Memory B cell (primary cell): ENCODE data around the gene HPSE2.
"Not testable (repeated sequence)": the region's sequence is repeated elsewhere in the genome, so short reads cannot be mapped to it uniquely, and the experiment has no call there.

Source experiments
- ATAC-seq: fragments of 150-1000 bp; cut with Tn5 transposase; 2 replicates; pipeline ENCODE4 v1.10.0; 2021; ENCODE audit warnings: low read depth, mild to moderate bottlenecking, moderate library complexity
- DNase-seq, 2 donors: peaks; one replicate each; pipeline ENCODE4 v3.0.0; 2022; ENCODE audit warnings: low spot score in 2 of 2
- H3K27ac Mint-ChIP-seq: one replicate; pipeline ENCODE4 v1.8.0; 2022; ENCODE audit warnings: mild to moderate bottlenecking, moderate library complexity, mixed read lengths
- H3K27me3 Mint-ChIP-seq: one replicate; pipeline ENCODE4 v1.8.0; 2022; ENCODE audit warnings: mixed read lengths
- H3K36me3 Mint-ChIP-seq: one replicate; pipeline ENCODE4 v1.8.0; 2022; ENCODE audit warnings: mild to moderate bottlenecking, mixed read lengths
- H3K4me1 Mint-ChIP-seq: one replicate; pipeline ENCODE4 v1.8.0; 2022; ENCODE audit warnings: mixed read lengths
- H3K4me3 Mint-ChIP-seq: one replicate; pipeline ENCODE4 v1.8.0; 2022; ENCODE audit warnings: mild to moderate bottlenecking, moderate library complexity, mixed read lengths
- H3K9me3 Mint-ChIP-seq: one replicate; pipeline ENCODE4 v1.8.0; 2022; ENCODE audit warnings: mixed read lengths

HPSE2 gene

GRCh38 chr10:98519841-98520240, 715.8 kb downstream of the HPSE2 start:
- Mint-ChIP-seq H3K4me1 (no peaks in the 10 kb centered on the region), H3K27me3 (peaks cover 4% of the 10 kb centered on the region), H3K9me3 (no peaks in the 10 kb centered on the region), H3K4me3 (no peak overlapping the region), H3K36me3 (no peaks in the 10 kb centered on the region), H3K27ac (no peak overlapping the region)
- no peak for ATAC-seq
- no peak for DNase-seq

- ATAC-seq = no peak
- Mint-ChIP-seq H3K4me3 (no peak overlapping the region), H3K4me1 (no peaks in the 10 kb centered on the region), H3K36me3 (no peaks in the 10 kb centered on the region), H3K9me3 (no peaks in the 10 kb centered on the region), H3K27ac (no peak overlapping the region), H3K27me3 (peaks cover 5% of the 10 kb centered on the region)
- no peak for DNase-seq
Observed at GRCh38 chr10:98517672-98518071, 718.0 kb downstream of the HPSE2 start.

- H3K36me3 Mint-ChIP-seq = no peaks in the 10 kb centered on the region
Observed at GRCh38 chr10:98516352-98516751, 719.3 kb downstream of the HPSE2 start.

GRCh38 chr10:98513704-98514103, 721.9 kb downstream of the HPSE2 start:
- Mint-ChIP-seq H3K4me1 (no peaks in the 10 kb centered on the region), H3K27ac (no peak overlapping the region), H3K9me3 (no peaks in the 10 kb centered on the region), H3K36me3 (no peaks in the 10 kb centered on the region), H3K27me3 (peaks cover 9% of the 10 kb centered on the region), H3K4me3 (no peak overlapping the region)
- no peak for DNase-seq
- no peak for ATAC-seq

More at GRCh38 chr10:98516352-98516751, 719.3 kb downstream of the HPSE2 start:
- H3K9me3 Mint-ChIP-seq = no peaks in the 10 kb centered on the region
- DNase-seq = no peak
- no peak overlapping the region for H3K4me3 Mint-ChIP-seq
- H3K27me3 Mint-ChIP-seq = peaks cover 7% of the 10 kb centered on the region
- no peak overlapping the region for H3K27ac Mint-ChIP-seq
- ATAC-seq = no peak
- no peaks in the 10 kb centered on the region for H3K4me1 Mint-ChIP-seq

GRCh38 chr10:98511876-98512275, 723.8 kb downstream of the HPSE2 start:
- ATAC-seq = no peak
- Mint-ChIP-seq H3K27ac (no peak overlapping the region), H3K9me3 (no peaks in the 10 kb centered on the region), H3K27me3 (peaks cover 12% of the 10 kb centered on the region), H3K4me1 (no peaks in the 10 kb centered on the region), H3K4me3 (no peak overlapping the region), H3K36me3 (no peaks in the 10 kb centered on the region)
- no peak for DNase-seq

- H3K27me3 Mint-ChIP-seq = peaks cover 10% of the 10 kb centered on the region
- no peak overlapping the region for H3K4me3 Mint-ChIP-seq
- DNase-seq (no peak), ATAC-seq (no peak)
- no peaks in the 10 kb centered on the region for H3K36me3 Mint-ChIP-seq
- H3K9me3 Mint-ChIP-seq = no peaks in the 10 kb centered on the region
- H3K4me1 Mint-ChIP-seq = no peaks in the 10 kb centered on the region
- no peak overlapping the region for H3K27ac Mint-ChIP-seq
Observed at GRCh38 chr10:98510412-98510995, 725.1 kb downstream of the HPSE2 start.

- Mint-ChIP-seq H3K9me3 (no peaks in the 10 kb centered on the region), H3K4me1 (no peaks in the 10 kb centered on the region), H3K27ac (no peak overlapping the region), H3K36me3 (no peaks in the 10 kb centered on the region), H3K27me3 (peaks cover 10% of the 10 kb centered on the region), H3K4me3 (no peak overlapping the region)
- ATAC-seq (no peak), DNase-seq (no peak)
Observed at GRCh38 chr10:98509745-98510144, 725.9 kb downstream of the HPSE2 start.

GRCh38 chr10:98502535-98502934, 733.1 kb downstream of the HPSE2 start:
- H3K4me1 Mint-ChIP-seq, H3K4me3 Mint-ChIP-seq, H3K36me3 Mint-ChIP-seq, DNase-seq, H3K27ac Mint-ChIP-seq, ATAC-seq: not testable (repeated sequence)
- Mint-ChIP-seq H3K27me3 (peaks cover 13% of the 10 kb centered on the region), H3K9me3 (peaks cover 11% of the 10 kb centered on the region)

- peaks cover 3% of the 10 kb centered on the region for H3K27me3 Mint-ChIP-seq
- H3K27ac Mint-ChIP-seq = no peak overlapping the region
- no peak overlapping the region for H3K4me3 Mint-ChIP-seq
- H3K9me3 Mint-ChIP-seq = peaks cover 13% of the 10 kb centered on the region
- ATAC-seq = no peak
- H3K36me3 Mint-ChIP-seq = peaks cover 8% of the 10 kb centered on the region
- DNase-seq = no peak
- H3K4me1 Mint-ChIP-seq = no peaks in the 10 kb centered on the region
Observed at GRCh38 chr10:98492763-98493162, 742.9 kb downstream of the HPSE2 start.

- no peak for DNase-seq
- Mint-ChIP-seq H3K27me3 (peaks cover 1% of the 10 kb centered on the region), H3K36me3 (no peaks in the 10 kb centered on the region), H3K27ac (no peak overlapping the region), H3K4me3 (no peak overlapping the region), H3K9me3 (peaks cover 3% of the 10 kb centered on the region), H3K4me1 (peaks cover 2% of the 10 kb centered on the region)
- no peak for ATAC-seq
Observed at GRCh38 chr10:98489561-98490481, 745.8 kb downstream of the HPSE2 start.

- Mint-ChIP-seq H3K4me1 (peaks cover 2% of the 10 kb centered on the region), H3K36me3 (no peaks in the 10 kb centered on the region), H3K27ac (no peak overlapping the region), H3K4me3 (no peak overlapping the region), H3K9me3 (peaks cover 4% of the 10 kb centered on the region), H3K27me3 (peaks cover 3% of the 10 kb centered on the region)
- DNase-seq (no peak), ATAC-seq (no peak)
Observed at GRCh38 chr10:98488669-98489430, 746.8 kb downstream of the HPSE2 start.

GRCh38 chr10:98487649-98488048, 748.0 kb downstream of the HPSE2 start:
- no peak overlapping the region for H3K27ac Mint-ChIP-seq
- H3K9me3 Mint-ChIP-seq = peaks cover 2% of the 10 kb centered on the region
- H3K4me3 Mint-ChIP-seq = no peak overlapping the region
- no peaks in the 10 kb centered on the region for H3K36me3 Mint-ChIP-seq
- peaks cover 2% of the 10 kb centered on the region for H3K27me3 Mint-ChIP-seq
- H3K4me1 Mint-ChIP-seq = peaks cover 3% of the 10 kb centered on the region
- DNase-seq (no peak), ATAC-seq (no peak)

- ATAC-seq = no peak
- Mint-ChIP-seq H3K27ac (no peak overlapping the region), H3K4me1 (peaks cover 6% of the 10 kb centered on the region), H3K9me3 (peaks cover 2% of the 10 kb centered on the region), H3K36me3 (no peaks in the 10 kb centered on the region), H3K27me3 (peaks cover 2% of the 10 kb centered on the region), H3K4me3 (no peak overlapping the region)
- DNase-seq = no peak
Observed at GRCh38 chr10:98486421-98486820, 749.2 kb downstream of the HPSE2 start.

GRCh38 chr10:98485959-98486358, 749.7 kb downstream of the HPSE2 start:
- Mint-ChIP-seq H3K36me3 (no peaks in the 10 kb centered on the region), H3K27me3 (peaks cover 2% of the 10 kb centered on the region), H3K9me3 (peaks cover 2% of the 10 kb centered on the region), H3K4me3 (no peak overlapping the region), H3K27ac (no peak overlapping the region), H3K4me1 (peaks cover 6% of the 10 kb centered on the region)
- DNase-seq (no peak), ATAC-seq (no peak)
